Stimulated activated CD4-positive, alpha-beta T cell treated with anti-CD3 and anti-CD28 coated beads, TNF-alpha, amount 100 ng/mL, for 4 hours (primary cell): ENCODE measurements around the gene ESRRG.
"Not testable (repeated sequence)": the region's sequence is repeated elsewhere in the genome, so short reads cannot be mapped to it uniquely, and the experiment has no call there.

Experiments used
- DNase-seq, 3 experiments: peaks; one replicate each; pipeline ENCODE4 v3.0.0-alpha.2; 2020; ENCODE audit warnings: low read depth in 3 of 3

Gene ESRRG

GRCh38 chr1:216704065-216704464, 19.2 kb downstream of the ESRRG start:
- DNase-seq = not testable (repeated sequence)

- no peak for DNase-seq
These were observed 21.1 kb downstream of the ESRRG start for GRCh38 chr1:216702170-216702569.

- no peak for DNase-seq
These were observed 22.4 kb downstream of the ESRRG start for GRCh38 chr1:216700779-216701178.

- DNase-seq = no peak
These were observed 31.5 kb downstream of the ESRRG start for GRCh38 chr1:216691710-216692109.

GRCh38 chr1:216690603-216691002, 32.6 kb downstream of the ESRRG start:
- DNase-seq = no peak

- DNase-seq = no peak
These were observed 35.0 kb downstream of the ESRRG start for GRCh38 chr1:216688127-216688657.

- DNase-seq = no peak
These were observed 36.1 kb downstream of the ESRRG start for GRCh38 chr1:216686860-216687766.

- DNase-seq = no peak
These were observed 40.5 kb downstream of the ESRRG start for GRCh38 chr1:216682752-216683151.

- DNase-seq = no peak
These were observed 44.1 kb downstream of the ESRRG start for GRCh38 chr1:216679108-216679507.

- DNase-seq = no peak
These were observed 52.9 kb downstream of the ESRRG start for GRCh38 chr1:216670118-216670883.

- DNase-seq = no peak
These were observed 56.8 kb downstream of the ESRRG start for GRCh38 chr1:216666441-216666840.

GRCh38 chr1:216665856-216666255, 57.4 kb downstream of the ESRRG start:
- no peak for DNase-seq

GRCh38 chr1:216665406-216665805, 57.8 kb downstream of the ESRRG start:
- no peak for DNase-seq

GRCh38 chr1:216662681-216663080, 60.5 kb downstream of the ESRRG start:
- DNase-seq = no peak

- DNase-seq = no peak
These were observed 62.7 kb downstream of the ESRRG start for GRCh38 chr1:216660561-216660960.

- DNase-seq = no peak
These were observed 70.2 kb downstream of the ESRRG start for GRCh38 chr1:216653001-216653400.

- no peak for DNase-seq
These were observed 71.3 kb downstream of the ESRRG start for GRCh38 chr1:216651826-216652418.

GRCh38 chr1:216643176-216643575, 80.1 kb downstream of the ESRRG start:
- DNase-seq = no peak

GRCh38 chr1:216641669-216642460, 81.4 kb downstream of the ESRRG start:
- no peak for DNase-seq

GRCh38 chr1:216640100-216640499, 83.1 kb downstream of the ESRRG start:
- DNase-seq = no peak

- DNase-seq = no peak
These were observed 90.2 kb downstream of the ESRRG start for GRCh38 chr1:216632980-216633379.
